Measurements from ENCODE around the gene THRSP. TPM values are rescaled to one million over a fixed set of nuclear protein-coding genes. Genes with fewer than 3 reads are reported as not detected.
"Not testable (repeated sequence)": the region's sequence is repeated elsewhere in the genome, so short reads cannot be mapped to it uniquely, and the experiment has no call there.

The THRSP gene
- total and polyA plus RNA-seq, 2 donors (not counting 1 experiment from before 2014, with no cell fraction given), result not detected

DNA sequence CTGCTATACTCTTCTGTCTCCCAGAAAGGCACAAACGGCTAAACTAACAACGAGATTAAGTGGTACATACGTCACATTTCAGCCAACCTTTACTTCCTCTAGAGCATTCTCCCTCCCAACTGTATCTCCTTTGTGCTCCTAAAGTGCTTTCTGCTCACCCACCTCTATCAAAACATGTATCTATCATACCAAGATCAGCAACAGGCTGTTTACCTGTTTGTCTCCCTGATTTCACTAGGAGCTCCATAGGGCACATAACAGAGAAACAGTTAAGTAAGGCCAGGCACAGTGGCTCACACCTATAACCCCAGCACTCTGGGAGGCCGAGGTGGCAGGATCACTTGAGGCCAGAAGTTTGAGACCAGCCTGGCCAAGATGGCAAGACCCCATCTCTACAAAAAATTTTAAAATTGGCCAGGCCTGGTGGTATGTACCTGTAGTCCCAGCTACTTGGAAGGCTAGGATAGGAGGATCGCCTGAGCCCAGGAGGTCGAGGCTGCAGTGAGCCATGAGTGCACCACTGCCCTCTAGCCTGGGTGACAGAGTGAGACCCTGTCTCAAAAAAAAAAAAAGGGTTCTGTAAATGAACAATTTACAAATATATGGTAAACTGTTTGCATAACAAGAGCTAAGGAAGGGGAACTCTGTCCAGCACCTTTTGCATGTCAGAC lies 13.2 kb downstream of the THRSP start:
- peaks cover under 1 to 13% of the 10 kb centered on the region in 2 experiments for H3K36me3 ChIP-seq (replicated peaks in 1 of 2; ENCODE audit: control extremely low read depth in 1 of 2, control insufficient read depth in 1 of 2, extremely low read depth in 1 of 2, insufficient read depth in 2 of 2, low read length in 1 of 2)
- Mint-ChIP-seq H3K9me3 (ENCODE audit: insufficient read depth) (no peaks in the 10 kb centered on the region), H3K27ac (no peak overlapping the region), H3K4me1 (peaks cover 54% of the 10 kb centered on the region), H3K4me3 (peak overlapping the region; percentile 0), H3K27me3 (no peaks in the 10 kb centered on the region)
- peak overlapping the region; percentile 20 for H3K4me2 ChIP-seq (replicated peaks; ENCODE audit: low read depth, low read length, poor library complexity, severe bottlenecking)
- H3K4me1 ChIP-seq (ENCODE audit: control insufficient read depth in 2 of 2, insufficient read depth in 2 of 2, low read length in 2 of 2), result peaks cover 18 to 35% of the 10 kb centered on the region in 2 donors
- H3K79me2 ChIP-seq (ENCODE audit: control insufficient read depth, insufficient read depth, low read length), result peaks cover 64% of the 10 kb centered on the region
- no peaks in the 10 kb centered on the region for H3K27me3 ChIP-seq (replicated peaks in 1 of 4; ENCODE audit: control extremely low read depth in 1 of 4, control insufficient read depth in 3 of 4, insufficient read depth in 4 of 4, low read length in 3 of 4)
- no peak overlapping the region for H3K4me3 ChIP-seq (ENCODE audit: control extremely low read depth in 1 of 5, extremely low read depth in 1 of 5, insufficient read depth in 1 of 5, low read depth in 2 of 5, low read length in 4 of 5)
- no peak overlapping the region for H3K9ac ChIP-seq (ENCODE audit: low read length)
- ChIA-PET POLR2A (no interaction called here), CTCF (no interaction called here)
- intact Hi-C loops (cut with micrococcal nuclease), result loop anchor here (10.0 kb wide), 1 partner anchor 82 kb away; the partner anchor contains the start of gene INTS4
- H2AFZ ChIP-seq (ENCODE audit: insufficient read depth, low read depth, low read length, poor library complexity, severe bottlenecking), result no peak overlapping the region
- TF ChIP-seq, protein P1, sequence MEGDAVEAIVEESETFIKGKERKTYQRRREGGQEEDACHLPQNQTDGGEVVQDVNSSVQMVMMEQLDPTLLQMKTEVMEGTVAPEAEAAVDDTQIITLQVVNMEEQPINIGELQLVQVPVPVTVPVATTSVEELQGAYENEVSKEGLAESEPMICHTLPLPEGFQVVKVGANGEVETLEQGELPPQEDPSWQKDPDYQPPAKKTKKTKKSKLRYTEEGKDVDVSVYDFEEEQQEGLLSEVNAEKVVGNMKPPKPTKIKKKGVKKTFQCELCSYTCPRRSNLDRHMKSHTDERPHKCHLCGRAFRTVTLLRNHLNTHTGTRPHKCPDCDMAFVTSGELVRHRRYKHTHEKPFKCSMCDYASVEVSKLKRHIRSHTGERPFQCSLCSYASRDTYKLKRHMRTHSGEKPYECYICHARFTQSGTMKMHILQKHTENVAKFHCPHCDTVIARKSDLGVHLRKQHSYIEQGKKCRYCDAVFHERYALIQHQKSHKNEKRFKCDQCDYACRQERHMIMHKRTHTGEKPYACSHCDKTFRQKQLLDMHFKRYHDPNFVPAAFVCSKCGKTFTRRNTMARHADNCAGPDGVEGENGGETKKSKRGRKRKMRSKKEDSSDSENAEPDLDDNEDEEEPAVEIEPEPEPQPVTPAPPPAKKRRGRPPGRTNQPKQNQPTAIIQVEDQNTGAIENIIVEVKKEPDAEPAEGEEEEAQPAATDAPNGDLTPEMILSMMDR (IDR thresholded peaks at IDR 0.05), result no peak
- TF ChIP-seq EZH2 (IDR thresholded peaks at IDR 0.05; ENCODE audit: borderline replicate concordance, insufficient read depth, low read depth, low read length, poor library complexity, severe bottlenecking), result no peak
- H3K9me3 ChIP-seq (ENCODE audit: control extremely low read depth in 1 of 3, control insufficient read depth in 2 of 3, insufficient read depth in 1 of 3, low read length in 2 of 3), result no peaks in the 10 kb centered on the region
- H4K20me1 ChIP-seq (ENCODE audit: control insufficient read depth, insufficient read depth, low read length, poor library complexity, severe bottlenecking), result peaks cover 40% of the 10 kb centered on the region
- H3K27ac ChIP-seq (ENCODE audit: low read length in 2 of 2), result no peak overlapping the region
- WGBS (ENCODE audit: insufficient coverage), result 92% methylated on average over 5 of the region's 6 CpGs
- DNase-seq (no peak), ATAC-seq (ENCODE audit: low read depth) (no peak)

DNA sequence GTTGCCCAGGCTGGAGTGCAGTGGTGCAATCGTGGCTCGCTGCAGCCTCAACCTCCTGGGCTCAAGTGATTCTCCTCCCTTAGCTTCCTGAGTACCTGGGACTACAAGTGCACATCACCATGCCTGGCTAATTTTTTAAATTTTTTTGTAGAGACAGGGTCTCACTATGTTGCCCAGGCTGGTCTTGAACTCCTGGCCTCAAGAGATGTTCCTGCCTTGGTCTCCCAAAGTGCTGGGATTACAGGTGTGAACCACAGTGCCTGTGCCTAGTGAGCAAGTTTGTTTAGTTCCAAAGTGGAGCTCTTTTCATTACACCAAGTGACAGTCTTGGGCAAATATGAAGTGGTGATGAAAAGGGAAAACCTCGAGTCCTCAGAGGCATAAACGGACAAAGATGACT lies 13.9 kb downstream of the THRSP start:
- Histone ChIP-seq H4K20me1 (ENCODE audit: control insufficient read depth, insufficient read depth, low read length, poor library complexity, severe bottlenecking) (peaks cover 40% of the 10 kb centered on the region), H3K79me2 (ENCODE audit: control insufficient read depth, insufficient read depth, low read length) (peaks cover 59% of the 10 kb centered on the region), H3K4me1 (ENCODE audit: control insufficient read depth in 2 of 2, insufficient read depth in 2 of 2, low read length in 2 of 2) (peaks cover 18 to 35% of the 10 kb centered on the region in 2 donors), H3K4me2 (replicated peaks; ENCODE audit: low read depth, low read length, poor library complexity, severe bottlenecking) (peak overlapping the region; percentile 69), H3K9ac (ENCODE audit: low read length) (peak overlapping the region; percentile 89)
- Mint-ChIP-seq H3K4me1 (peaks cover 50% of the 10 kb centered on the region), H3K4me3 (peak overlapping the region; percentile 93)
- H2AFZ ChIP-seq (ENCODE audit: insufficient read depth, low read depth, low read length, poor library complexity, severe bottlenecking); H3K9me3 ChIP-seq (ENCODE audit: control extremely low read depth in 1 of 3, control insufficient read depth in 2 of 3, insufficient read depth in 1 of 3, low read length in 2 of 3); POLR2A ChIA-PET; DNase-seq; H3K36me3 ChIP-seq (replicated peaks in 1 of 2; ENCODE audit: control extremely low read depth in 1 of 2, control insufficient read depth in 1 of 2, extremely low read depth in 1 of 2, insufficient read depth in 2 of 2, low read length in 1 of 2); H3K27me3 Mint-ChIP-seq; ATAC-seq (ENCODE audit: low read depth); H3K4me3 ChIP-seq (ENCODE audit: control extremely low read depth in 1 of 5, extremely low read depth in 1 of 5, insufficient read depth in 1 of 5, low read depth in 2 of 5, low read length in 4 of 5); H3K27me3 ChIP-seq (replicated peaks in 1 of 4; ENCODE audit: control extremely low read depth in 1 of 4, control insufficient read depth in 3 of 4, insufficient read depth in 4 of 4, low read length in 3 of 4); H3K27ac Mint-ChIP-seq; H3K9me3 Mint-ChIP-seq (ENCODE audit: insufficient read depth); H3K27ac ChIP-seq (ENCODE audit: low read length in 2 of 2): not testable (repeated sequence)
- WGBS (ENCODE audit: insufficient coverage), result 87% methylated on average over 4 of the region's 4 CpGs
- CTCF ChIA-PET, result interaction anchor here (2.0 to 2.8 kb wide), 2 partner anchors 32 to 487 kb away, joined by 11 to 12 read pairs; no protein-coding TSS in a partner anchor
- intact Hi-C loops (cut with micrococcal nuclease), result loop anchor here (10.0 kb wide), 1 partner anchor 83 kb away; the partner anchor contains the start of gene INTS4
